K562 (cell line): ENCODE data around the gene ACAD10. TPM values are rescaled to one million over a fixed set of nuclear protein-coding genes. Genes with fewer than 3 reads are reported as not detected.

Source experiments
- CC2D1A ChIP-seq: fragments of 450-650 bp; IDR thresholded peaks from 2 replicates; pipeline ENCODE4 v1.6.1; 2017; ENCODE audit warnings: mild to moderate bottlenecking
- ESRRA ChIP-seq: fragments of 450-650 bp; IDR thresholded peaks from 2 replicates; pipeline ENCODE4 v1.6.1; 2014; ENCODE audit warnings: low read depth, mild to moderate bottlenecking, moderate library complexity, borderline replicate concordance
- EWSR1 ChIP-seq: fragments of 450-650 bp; IDR thresholded peaks from 2 replicates; pipeline ENCODE4 v1.6.1; 2018; ENCODE audit warnings: borderline replicate concordance, mild to moderate bottlenecking, low read depth, moderate library complexity; ENCODE audit not compliant: partially characterized antibody
- FIP1L1 ChIP-seq: fragments of 200-400 bp; formaldehyde crosslinking; IDR thresholded peaks from 2 replicates; pipeline ENCODE4 v1.6.1; 2018; ENCODE audit warnings: mild to moderate bottlenecking, low read depth, low read length; ENCODE audit not compliant: poor library complexity, severe bottlenecking
- PHF21A ChIP-seq: fragments of 450-650 bp; IDR thresholded peaks from 2 replicates; pipeline ENCODE4 v1.6.1; 2017; ENCODE audit warnings: low read depth, borderline replicate concordance
- POLR2A ChIP-seq: fragments of 450-650 bp; conservative IDR thresholded peaks from 2 replicates; pipeline ENCODE4 v1.6.1; 2016
- RAD21 ChIP-seq, 2 experiments: fragments of 250-450 bp in 1 of 2; fragments of 450-650 bp in 1 of 2; sonication (Bioruptor Pico) in 1 of 2; formaldehyde crosslinking in 1 of 2; IDR thresholded peaks in 1 of 2; conservative IDR thresholded peaks in 1 of 2; 2 replicates each; pipeline versions ENCODE4 v1.4.0 to v1.8.0; 2020 to 2022; ENCODE audit warnings: mild to moderate bottlenecking in 2 of 2, moderate library complexity in 1 of 2
- TAF15 ChIP-seq: fragments of 200-400 bp; formaldehyde crosslinking; IDR thresholded peaks from 2 replicates; pipeline ENCODE4 v1.6.1; 2017; ENCODE audit warnings: mild to moderate bottlenecking, low read depth, low read length, moderate library complexity
- ZNF24 ChIP-seq: fragments of 450-650 bp; IDR thresholded peaks from 2 replicates; pipeline ENCODE4 v1.6.1; 2016
- ZNF41 ChIP-seq: fragments of 250-450 bp; sonication (Bioruptor Pico); conservative IDR thresholded peaks from 2 replicates; pipeline ENCODE4 v1.4.0; 2020; ENCODE audit warnings: mild to moderate bottlenecking
- ZNF436 ChIP-seq: fragments of 250-450, 450-650 bp; sonication (Bioruptor Pico); formaldehyde crosslinking; IDR thresholded peaks from 2 replicates; pipeline ENCODE4 v1.7.0; 2020; ENCODE audit warnings: mild to moderate bottlenecking
- polyA plus RNA-seq, 8 experiments: library from polyadenylated mRNA; depleted of rRNA in 4 of 8; stranded (reverse) in 5 of 8; unstranded in 3 of 8; fragments of >200 nt; fragmentation: Nextera tagmentation in 2 of 8; fragmentation: Illumina TruSeq in 1 of 8; extraction: Ambion mirVana in 2 of 8; extraction: Trizol in 1 of 8; gene quantifications; 2 replicates each; pipeline versions ENCODE4 v1.2.1 to v1.2.3, GENCODE V29; 2011 to 2014; ENCODE audit warnings: inconsistent platforms in 1 of 8, missing spikeins in 1 of 8
- total RNA-seq, 7 experiments: library from RNA; depleted of rRNA in 6 of 7; stranded (reverse); fragments of >200 nt in 6 of 7; fragmentation: Illumina TruSeq in 2 of 7; extraction: Trizol in 2 of 7; gene quantifications; 2 replicates each; pipeline versions ENCODE4 v1.2.1 to v1.2.3, GENCODE V29; 2011 to 2021; ENCODE audit warnings: low replicate concordance in 1 of 7
- TF ChIP-seq, protein P1 (sequence below): fragments of 250-450 bp; sonication (Bioruptor Pico); IDR thresholded peaks from 2 replicates; pipeline ENCODE4 v1.4.0; 2020; ENCODE audit warnings: mild to moderate bottlenecking
- TF ChIP-seq, protein P2 (sequence below): sonication (generic); formaldehyde crosslinking; IDR thresholded peaks from 2 replicates; pipeline ENCODE4 v1.8.0; 2022; ENCODE audit warnings: mild to moderate bottlenecking, missing genetic modification reagents
- TF ChIP-seq, protein P3 (sequence below): IDR thresholded peaks from 3 replicates; pipeline ENCODE4 v1.6.1; 2011; ENCODE audit warnings: borderline replicate concordance, mild to moderate bottlenecking; ENCODE audit not compliant: insufficient read length, insufficient read depth
- TF ChIP-seq, protein P4 (sequence below): conservative IDR thresholded peaks from 2 replicates; pipeline ENCODE4 v1.6.1; 2011; ENCODE audit warnings: low read depth, mild to moderate bottlenecking, low read length; ENCODE audit not compliant: control insufficient read depth
- TF ChIP-seq, protein P5 (sequence below): fragments of 250-450 bp; sonication (Bioruptor Pico); IDR thresholded peaks from 2 replicates; pipeline ENCODE4 v1.8.0; 2021; ENCODE audit warnings: moderate library complexity, mild to moderate bottlenecking, inconsistent platforms
- TF ChIP-seq, protein P6 (sequence below): fragments of 250-450 bp; sonication (Bioruptor Pico); IDR thresholded peaks from 2 replicates; pipeline ENCODE4 v1.8.0; 2021; ENCODE audit warnings: mild to moderate bottlenecking, moderate library complexity

Gene ACAD10
- total and polyA plus RNA-seq, 9 of the 15 experiments (the other 6 are each of a cell fraction or from before 2014, with no cell fraction given) = 2.3 to 19.2 (median 12.0) TPM

DNA sequence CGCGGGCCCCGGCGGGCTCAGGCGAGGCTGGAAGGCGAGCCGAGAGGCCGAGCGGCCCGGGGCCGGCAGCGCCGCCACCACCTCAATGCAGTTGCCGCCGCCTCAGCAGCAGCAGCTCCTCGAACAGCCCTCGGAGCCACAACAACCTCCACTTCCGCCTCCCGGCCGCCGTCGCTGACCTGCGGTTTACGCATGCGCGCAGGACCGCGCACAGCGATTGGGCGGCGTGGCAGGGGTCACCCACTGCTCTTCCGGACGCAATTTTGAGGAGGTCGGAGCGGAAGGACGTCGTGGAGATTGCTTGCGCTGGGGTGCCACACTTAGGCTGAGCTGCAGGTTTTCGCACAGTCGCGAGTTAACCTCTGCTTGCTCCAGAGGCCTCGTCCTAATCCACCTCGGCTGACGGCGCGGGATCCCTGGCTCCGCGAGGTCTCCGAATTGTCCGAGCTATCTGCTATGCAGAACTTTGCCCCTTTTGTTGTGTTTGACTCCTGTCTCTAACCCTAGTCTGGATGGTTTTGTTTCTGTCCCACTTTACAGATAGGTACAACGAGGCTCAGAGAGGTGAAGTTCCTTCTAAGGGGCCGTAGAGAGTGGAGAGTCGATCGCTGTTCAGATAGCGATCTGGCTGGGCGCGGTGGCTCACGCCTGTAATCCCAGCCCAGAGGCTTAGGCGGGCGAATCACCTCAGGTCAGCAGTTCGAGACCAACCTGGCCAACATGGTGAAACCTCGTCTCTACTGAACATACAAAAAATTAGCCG, at the start of gene ACAD10, which contains the start of gene BRAP (continued):
- TF ChIP-seq, protein P1, sequence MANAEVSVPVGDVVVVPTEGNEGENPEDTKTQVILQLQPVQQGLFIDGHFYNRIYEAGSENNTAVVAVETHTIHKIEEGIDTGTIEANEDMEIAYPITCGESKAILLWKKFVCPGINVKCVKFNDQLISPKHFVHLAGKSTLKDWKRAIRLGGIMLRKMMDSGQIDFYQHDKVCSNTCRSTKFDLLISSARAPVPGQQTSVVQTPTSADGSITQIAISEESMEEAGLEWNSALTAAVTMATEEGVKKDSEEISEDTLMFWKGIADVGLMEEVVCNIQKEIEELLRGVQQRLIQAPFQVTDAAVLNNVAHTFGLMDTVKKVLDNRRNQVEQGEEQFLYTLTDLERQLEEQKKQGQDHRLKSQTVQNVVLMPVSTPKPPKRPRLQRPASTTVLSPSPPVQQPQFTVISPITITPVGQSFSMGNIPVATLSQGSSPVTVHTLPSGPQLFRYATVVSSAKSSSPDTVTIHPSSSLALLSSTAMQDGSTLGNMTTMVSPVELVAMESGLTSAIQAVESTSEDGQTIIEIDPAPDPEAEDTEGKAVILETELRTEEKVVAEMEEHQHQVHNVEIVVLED = peak; percentile 83
- peak; percentile 71 for TF ChIP-seq CC2D1A
- TF ChIP-seq, protein P2, sequence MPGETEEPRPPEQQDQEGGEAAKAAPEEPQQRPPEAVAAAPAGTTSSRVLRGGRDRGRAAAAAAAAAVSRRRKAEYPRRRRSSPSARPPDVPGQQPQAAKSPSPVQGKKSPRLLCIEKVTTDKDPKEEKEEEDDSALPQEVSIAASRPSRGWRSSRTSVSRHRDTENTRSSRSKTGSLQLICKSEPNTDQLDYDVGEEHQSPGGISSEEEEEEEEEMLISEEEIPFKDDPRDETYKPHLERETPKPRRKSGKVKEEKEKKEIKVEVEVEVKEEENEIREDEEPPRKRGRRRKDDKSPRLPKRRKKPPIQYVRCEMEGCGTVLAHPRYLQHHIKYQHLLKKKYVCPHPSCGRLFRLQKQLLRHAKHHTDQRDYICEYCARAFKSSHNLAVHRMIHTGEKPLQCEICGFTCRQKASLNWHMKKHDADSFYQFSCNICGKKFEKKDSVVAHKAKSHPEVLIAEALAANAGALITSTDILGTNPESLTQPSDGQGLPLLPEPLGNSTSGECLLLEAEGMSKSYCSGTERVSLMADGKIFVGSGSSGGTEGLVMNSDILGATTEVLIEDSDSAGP (CRISPR knock-in tag) = peak; percentile 52; the same call in 1 of the 2 replicates
- no peak for TF ChIP-seq PHF21A
- peak; percentile 75 for TF ChIP-seq FIP1L1
- 0 out of 2 replicates have a peak, but pooled peaks have one; percentile 55 for TF ChIP-seq ZNF24
- no peak for TF ChIP-seq ZNF436
- TF ChIP-seq TAF15 = no peak
- peak; percentile 98 for TF ChIP-seq ESRRA
- peak; percentile 97 for TF ChIP-seq POLR2A
- no peak for TF ChIP-seq ZNF41 (CRISPR knock-in tag)
- TF ChIP-seq, protein P3, sequence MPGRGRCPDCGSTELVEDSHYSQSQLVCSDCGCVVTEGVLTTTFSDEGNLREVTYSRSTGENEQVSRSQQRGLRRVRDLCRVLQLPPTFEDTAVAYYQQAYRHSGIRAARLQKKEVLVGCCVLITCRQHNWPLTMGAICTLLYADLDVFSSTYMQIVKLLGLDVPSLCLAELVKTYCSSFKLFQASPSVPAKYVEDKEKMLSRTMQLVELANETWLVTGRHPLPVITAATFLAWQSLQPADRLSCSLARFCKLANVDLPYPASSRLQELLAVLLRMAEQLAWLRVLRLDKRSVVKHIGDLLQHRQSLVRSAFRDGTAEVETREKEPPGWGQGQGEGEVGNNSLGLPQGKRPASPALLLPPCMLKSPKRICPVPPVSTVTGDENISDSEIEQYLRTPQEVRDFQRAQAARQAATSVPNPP = no peak
- TF ChIP-seq, protein P4, sequence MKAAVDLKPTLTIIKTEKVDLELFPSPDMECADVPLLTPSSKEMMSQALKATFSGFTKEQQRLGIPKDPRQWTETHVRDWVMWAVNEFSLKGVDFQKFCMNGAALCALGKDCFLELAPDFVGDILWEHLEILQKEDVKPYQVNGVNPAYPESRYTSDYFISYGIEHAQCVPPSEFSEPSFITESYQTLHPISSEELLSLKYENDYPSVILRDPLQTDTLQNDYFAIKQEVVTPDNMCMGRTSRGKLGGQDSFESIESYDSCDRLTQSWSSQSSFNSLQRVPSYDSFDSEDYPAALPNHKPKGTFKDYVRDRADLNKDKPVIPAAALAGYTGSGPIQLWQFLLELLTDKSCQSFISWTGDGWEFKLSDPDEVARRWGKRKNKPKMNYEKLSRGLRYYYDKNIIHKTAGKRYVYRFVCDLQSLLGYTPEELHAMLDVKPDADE = peak; percentile 69
- no peak for TF ChIP-seq EWSR1
- TF ChIP-seq, protein P5, sequence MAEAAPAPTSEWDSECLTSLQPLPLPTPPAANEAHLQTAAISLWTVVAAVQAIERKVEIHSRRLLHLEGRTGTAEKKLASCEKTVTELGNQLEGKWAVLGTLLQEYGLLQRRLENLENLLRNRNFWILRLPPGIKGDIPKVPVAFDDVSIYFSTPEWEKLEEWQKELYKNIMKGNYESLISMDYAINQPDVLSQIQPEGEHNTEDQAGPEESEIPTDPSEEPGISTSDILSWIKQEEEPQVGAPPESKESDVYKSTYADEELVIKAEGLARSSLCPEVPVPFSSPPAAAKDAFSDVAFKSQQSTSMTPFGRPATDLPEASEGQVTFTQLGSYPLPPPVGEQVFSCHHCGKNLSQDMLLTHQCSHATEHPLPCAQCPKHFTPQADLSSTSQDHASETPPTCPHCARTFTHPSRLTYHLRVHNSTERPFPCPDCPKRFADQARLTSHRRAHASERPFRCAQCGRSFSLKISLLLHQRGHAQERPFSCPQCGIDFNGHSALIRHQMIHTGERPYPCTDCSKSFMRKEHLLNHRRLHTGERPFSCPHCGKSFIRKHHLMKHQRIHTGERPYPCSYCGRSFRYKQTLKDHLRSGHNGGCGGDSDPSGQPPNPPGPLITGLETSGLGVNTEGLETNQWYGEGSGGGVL (CRISPR knock-in tag) = no peak
- 0 out of 4 replicates have a peak, but pooled peaks have one; percentile 14 to 16 for TF ChIP-seq RAD21 (CRISPR knock-in tag; conservative IDR thresholded peaks at IDR 0.05 in 1 of 2, IDR thresholded peaks at IDR 0.05 in 1 of 2)
- TF ChIP-seq, protein P6, sequence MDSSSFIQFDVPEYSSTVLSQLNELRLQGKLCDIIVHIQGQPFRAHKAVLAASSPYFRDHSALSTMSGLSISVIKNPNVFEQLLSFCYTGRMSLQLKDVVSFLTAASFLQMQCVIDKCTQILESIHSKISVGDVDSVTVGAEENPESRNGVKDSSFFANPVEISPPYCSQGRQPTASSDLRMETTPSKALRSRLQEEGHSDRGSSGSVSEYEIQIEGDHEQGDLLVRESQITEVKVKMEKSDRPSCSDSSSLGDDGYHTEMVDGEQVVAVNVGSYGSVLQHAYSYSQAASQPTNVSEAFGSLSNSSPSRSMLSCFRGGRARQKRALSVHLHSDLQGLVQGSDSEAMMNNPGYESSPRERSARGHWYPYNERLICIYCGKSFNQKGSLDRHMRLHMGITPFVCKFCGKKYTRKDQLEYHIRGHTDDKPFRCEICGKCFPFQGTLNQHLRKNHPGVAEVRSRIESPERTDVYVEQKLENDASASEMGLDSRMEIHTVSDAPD (CRISPR knock-in tag) = no peak
